Suprapubic skin (tissue), 3 donors: ENCODE data around the gene SHC4.

ENCODE experiments used
- CTCF ChIP-seq, 2 donors: fragments of 200-600 bp in 1 of 2; fragments of 450-650 bp in 1 of 2; sonication (generic) in 1 of 2; IDR thresholded peaks; one replicate each; pipeline ENCODE4 v1.5.1; 2016 to 2019; ENCODE audit warnings: antibody characterized with exemption in 2 of 2, mild to moderate bottlenecking in 1 of 2, moderate library complexity in 1 of 2
- EP300 ChIP-seq: sonication (generic); formaldehyde crosslinking; IDR thresholded peaks from one replicate; pipeline ENCODE4 v1.6.1; 2017; ENCODE audit warnings: antibody characterized with exemption
- POLR2A ChIP-seq, 2 donors: fragments of 450-650 bp; IDR thresholded peaks; one replicate each; pipeline ENCODE4 v1.6.1; 2017; ENCODE audit warnings: antibody characterized with exemption in 2 of 2, mild to moderate bottlenecking in 2 of 2, moderate library complexity in 2 of 2

DNA sequence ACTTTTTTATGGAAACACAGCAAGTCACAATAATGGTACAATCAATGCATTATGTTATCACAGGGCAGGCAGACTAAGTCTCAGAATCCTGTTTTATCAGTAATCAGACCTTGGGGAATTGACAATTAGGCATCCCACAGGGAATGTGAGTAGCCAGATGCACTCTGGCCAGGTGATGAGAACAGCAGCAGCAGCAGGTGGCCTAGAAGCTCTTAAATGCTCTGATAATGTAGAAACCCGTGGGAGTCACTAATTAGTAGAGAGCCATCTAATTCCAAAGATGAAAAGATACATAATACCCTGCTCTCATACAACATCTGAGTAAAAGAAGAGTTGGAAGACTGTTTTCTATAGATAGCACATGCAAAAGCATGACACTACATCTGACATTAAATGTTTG is 165.4 kb downstream of the SHC4 start:
- no peak for TF ChIP-seq CTCF (IDR thresholded peaks at IDR 0.05)
- TF ChIP-seq POLR2A (IDR thresholded peaks at IDR 0.05): no peak
- TF ChIP-seq EP300: no peak
